Endothelial cell of hepatic sinusoid (primary cell): ENCODE measurements around the gene CYP4F3.
"Not testable (repeated sequence)": the region's sequence is repeated elsewhere in the genome, so short reads cannot be mapped to it uniquely, and the experiment has no call there.

Experiments used
- in situ Hi-C: cut with HindIII; loops from 2 replicates; pipeline ENCODE4 v1.10.0; 2017; ENCODE audit warnings: low sequenced_read_pairs

Gene CYP4F3

GRCh38 chr19:15666186-15666585 is 25.5 kb downstream of the CYP4F3 start:
- in situ Hi-C loops, result no loop called here

DNA sequence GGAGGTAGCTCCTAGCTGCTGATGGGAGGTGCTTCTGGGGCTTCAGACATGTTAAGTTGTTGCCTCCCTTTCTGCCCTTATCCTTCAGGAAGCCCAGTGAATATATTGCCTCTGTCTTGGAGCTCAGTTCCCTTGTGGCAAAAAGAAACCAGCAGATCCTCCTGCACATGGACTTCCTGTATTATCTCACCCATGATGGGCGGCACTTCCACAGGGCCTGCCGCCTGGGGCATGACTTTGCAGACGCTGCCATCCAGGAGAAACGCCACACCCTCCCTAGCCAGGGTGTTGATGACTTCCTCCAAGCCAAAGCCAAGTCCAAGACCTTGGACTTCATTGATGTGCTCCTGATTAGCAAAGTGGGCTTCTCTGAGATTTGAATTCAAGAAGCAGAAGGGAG is 26.2 kb downstream of the CYP4F3 start:
- in situ Hi-C loops, result no loop called here

- in situ Hi-C loops, result no loop called here
These were observed 28.7 kb downstream of the CYP4F3 start for GRCh38 chr19:15669440-15669839.

- in situ Hi-C loops, result no loop called here
These were observed 29.2 kb downstream of the CYP4F3 start for GRCh38 chr19:15669891-15670290.

DNA sequence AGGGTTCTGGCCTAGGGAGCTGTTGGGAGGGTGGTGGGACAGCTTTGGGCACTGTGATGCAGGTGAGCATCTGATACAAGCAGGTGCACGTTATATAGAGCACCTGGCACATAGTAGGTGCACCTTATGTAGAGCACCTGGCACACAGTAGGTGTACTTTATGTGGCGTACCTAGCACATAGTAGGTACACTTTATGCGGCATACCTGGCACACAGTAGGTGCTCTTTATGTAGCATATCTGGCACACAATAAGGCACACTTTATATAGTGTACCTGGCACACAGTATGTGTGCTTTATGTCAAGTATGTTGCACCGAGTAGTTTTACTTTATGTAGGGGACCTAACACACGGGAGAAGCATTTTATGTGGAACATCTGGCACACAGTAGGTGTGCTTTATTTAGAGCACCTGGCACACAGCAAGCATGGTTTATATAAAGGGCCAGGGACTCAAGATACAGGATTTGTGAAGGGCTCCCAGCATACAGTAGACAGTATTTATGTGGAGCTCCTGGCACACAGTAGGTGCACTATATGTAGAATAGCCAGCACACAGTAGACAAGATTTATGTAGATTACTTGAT is 30.6 kb downstream of the CYP4F3 start:
- in situ Hi-C loops, result no loop called here

DNA sequence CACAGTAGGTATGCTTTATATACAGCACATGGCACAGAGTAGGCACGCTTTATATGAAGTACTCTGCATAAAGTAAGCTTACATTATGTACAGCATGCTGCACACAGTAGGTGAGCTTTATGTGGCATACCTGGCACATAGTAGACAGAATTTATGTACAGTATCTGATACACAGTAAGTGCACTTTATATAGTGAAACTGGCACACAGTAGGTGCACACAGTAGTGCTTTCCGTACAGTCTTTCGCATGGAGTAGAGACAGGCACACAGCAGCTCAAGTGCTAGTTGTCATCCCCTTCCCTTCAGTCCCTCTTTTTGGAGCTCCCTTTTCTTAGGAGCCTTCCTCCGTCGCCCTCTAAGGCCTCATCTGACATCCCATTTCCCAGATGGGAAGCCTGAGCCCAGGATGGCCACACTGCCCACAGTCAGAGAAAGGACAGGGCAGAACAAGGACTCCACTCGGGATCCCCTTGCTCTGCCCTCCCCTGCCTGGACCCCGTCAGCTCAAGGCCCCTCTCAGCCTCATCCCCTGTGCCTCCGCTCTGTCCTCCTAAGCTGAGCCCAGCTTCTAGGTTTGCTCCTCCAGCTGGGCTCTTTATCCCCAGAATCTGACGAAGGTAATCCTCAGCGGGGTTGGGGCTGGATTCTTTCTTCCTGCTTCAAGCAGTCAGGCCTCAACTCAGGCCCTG is 31.3 kb downstream of the CYP4F3 start:
- in situ Hi-C loops, result no loop called here

GRCh38 chr19:15672580-15673175 is 32.0 kb downstream of the CYP4F3 start, which contains the start of gene CYP4F12:
Gene CYP4F12, plus strand, starts transcription at chr19:15673087. Its CDS starts 443 bp downstream, at chr19:15673530.
- in situ Hi-C loops, result no loop called here

DNA sequence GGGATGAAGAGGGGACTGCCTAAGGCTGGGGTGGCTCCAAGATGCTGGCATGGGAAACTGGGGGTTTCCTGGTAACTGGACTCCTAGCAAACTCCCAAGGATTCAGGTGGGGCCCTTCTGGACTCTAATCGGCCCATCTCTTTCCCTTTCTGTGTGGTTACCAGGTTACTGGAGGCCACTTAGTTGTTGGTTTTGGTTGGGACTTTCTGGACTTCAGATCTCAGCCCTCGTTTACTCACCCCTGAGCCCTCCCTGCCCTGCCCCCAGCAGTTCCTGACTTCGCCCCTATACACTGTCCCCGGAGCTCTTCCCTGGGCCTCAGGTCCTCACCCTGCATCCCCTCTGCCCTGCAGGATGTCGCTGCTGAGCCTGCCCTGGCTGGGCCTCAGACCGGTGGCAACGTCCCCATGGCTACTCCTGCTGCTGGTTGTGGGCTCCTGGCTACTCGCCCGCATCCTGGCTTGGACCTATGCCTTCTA is 32.5 kb downstream of the CYP4F3 start:
- in situ Hi-C loops, result no loop called here

GRCh38 chr19:15675560-15675959 is 34.9 kb downstream of the CYP4F3 start:
- in situ Hi-C loops, result no loop called here

DNA sequence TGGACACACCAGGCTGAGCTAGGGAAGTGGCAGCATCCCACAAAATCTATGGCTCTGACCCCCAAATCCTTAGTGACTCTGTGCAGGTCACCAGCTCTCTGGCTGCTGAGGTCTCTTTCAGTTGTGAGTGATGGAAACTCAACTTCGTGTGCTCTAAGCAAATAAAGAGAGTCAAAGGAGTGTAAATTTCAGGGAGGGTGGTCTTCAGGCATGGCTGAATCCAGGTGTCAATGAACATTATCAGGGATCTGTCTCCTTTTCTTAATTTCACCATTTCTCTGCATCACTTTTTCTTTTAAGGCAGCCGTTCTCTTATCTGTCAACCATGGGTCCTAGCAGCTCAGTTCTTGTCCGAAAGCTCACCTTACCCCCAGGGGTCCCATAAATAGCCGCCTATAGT is 38.4 kb downstream of the CYP4F3 start:
- in situ Hi-C loops, result no loop called here

GRCh38 chr19:15679865-15680264 is 39.2 kb downstream of the CYP4F3 start:
- in situ Hi-C loops, result not testable (repeated sequence)

DNA sequence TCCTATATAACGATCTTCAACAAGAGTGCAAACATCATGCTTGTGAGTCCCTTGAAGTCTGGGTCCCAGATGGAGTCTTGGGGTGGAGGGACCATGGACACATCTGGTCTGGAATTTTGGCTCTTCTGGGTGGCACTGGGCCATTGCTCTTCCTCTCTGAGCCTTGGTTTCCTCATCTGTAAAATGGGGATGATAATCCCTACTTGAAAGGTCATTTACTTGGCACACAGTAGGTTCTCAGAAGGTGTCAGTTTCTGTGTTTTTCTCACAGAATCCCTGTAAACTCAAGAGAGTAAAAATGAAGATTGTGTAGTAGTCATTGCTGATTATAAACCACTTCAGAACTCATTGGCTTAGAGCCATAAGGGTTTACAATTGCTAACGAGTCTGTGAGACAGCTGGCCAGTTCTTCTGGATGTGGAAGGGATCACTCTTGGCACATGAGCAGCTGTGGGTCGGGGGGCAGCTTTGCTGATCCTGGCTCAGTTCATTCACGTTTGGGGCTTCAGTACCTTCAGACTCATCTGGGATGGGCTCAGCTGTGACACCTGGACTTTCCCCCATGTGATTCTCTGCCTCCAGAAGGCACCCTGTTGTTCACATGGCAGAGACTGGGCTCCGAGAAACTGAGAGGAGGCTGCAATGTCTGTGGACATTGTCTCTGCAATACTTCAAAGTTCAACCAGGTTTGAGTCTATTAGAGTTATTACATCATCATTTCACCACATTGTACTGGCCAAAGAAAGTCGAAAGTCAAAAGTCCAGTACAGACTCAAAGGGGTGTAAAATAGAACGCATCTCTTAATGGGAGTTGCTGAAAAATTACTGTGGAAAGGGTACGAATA is 40.0 kb downstream of the CYP4F3 start:
- in situ Hi-C loops, result no loop called here

DNA sequence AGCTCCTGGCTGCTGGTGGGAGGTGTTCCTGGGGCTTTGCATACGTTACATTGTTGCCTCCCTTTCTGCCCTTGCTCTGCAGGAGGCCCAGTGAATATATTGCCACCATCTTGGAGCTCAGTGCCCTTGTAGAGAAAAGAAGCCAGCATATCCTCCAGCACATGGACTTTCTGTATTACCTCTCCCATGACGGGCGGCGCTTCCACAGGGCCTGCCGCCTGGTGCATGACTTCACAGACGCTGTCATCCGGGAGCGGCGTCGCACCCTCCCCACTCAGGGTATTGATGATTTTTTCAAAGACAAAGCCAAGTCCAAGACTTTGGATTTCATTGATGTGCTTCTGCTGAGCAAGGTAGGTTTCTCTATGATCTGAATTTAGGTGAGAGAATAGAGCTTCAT is 42.7 kb downstream of the CYP4F3 start:
- in situ Hi-C loops, result no loop called here

GRCh38 chr19:15684828-15685227 is 44.1 kb downstream of the CYP4F3 start:
- in situ Hi-C loops, result loop anchor here (5.0 kb wide), 1 partner anchor 43 kb away; the partner anchor contains the start of gene CYP4F3

DNA sequence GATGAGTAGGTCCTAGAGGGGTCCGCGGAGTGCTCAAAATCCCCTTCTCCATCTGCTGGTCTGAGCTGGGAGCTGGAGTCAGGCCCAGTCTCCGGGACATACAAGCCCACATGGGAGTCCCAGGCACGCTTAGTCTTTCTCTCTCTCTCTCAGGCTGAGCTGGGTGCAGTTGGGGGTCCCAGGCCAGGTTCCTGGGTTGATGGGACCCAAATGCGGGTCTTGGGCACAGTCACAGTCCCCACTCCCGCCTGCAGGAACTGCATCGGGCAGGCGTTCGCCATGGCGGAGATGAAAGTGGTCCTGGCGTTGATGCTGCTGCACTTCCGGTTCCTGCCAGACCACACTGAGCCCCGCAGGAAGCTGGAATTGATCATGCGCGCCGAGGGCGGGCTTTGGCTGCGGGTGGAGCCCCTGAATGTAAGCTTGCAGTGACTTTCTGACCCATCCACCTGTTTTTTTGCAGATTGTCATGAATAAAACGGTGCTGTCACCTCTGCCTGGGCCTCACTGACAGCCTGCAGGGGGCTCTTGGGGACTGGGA is 56.0 kb downstream of the CYP4F3 start:
- in situ Hi-C loops, result no loop called here

GRCh38 chr19:15701757-15702533 is 61.2 kb downstream of the CYP4F3 start:
- in situ Hi-C loops, result no loop called here

- in situ Hi-C loops, result no loop called here
These were observed 61.8 kb downstream of the CYP4F3 start for GRCh38 chr19:15702534-15702930.
